ENCODE measurements around the gene BCL2.

DNA sequence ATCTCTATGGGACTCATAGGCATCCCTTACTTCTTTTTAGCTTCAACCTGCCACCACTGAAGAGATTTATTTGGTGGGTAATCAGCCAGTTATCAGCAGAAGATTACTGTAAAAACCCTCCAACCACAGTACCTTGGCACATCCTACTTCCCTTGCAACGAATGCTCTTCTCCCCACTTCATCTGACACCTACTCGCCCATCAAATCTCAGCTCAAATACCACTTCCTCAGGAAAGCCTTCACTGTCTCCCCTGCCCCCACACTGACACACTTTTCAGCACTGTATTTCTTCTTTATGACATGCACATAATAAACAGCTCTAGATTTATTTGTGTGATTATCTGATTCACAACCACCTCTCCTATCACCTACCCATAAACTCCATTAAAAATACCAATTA lies 44.4 kb upstream of the BCL2 start:
- TF ChIP-seq CTCF (IDR thresholded peaks at IDR 0.05) (no peak), POLR2A (IDR thresholded peaks at IDR 0.05) (no peak), EP300 (IDR thresholded peaks at IDR 0.05) (no peak)

Data from ovary (tissue), 3 donors.